ENCODE measurements around the gene FOXC1. TPM values are rescaled to one million over a fixed set of nuclear protein-coding genes. Genes with fewer than 3 reads are reported as not detected.
A peak's percentile ranks its signal among the peaks of the same experiment; 100 is the strongest.

The FOXC1 gene
- total and polyA plus RNA-seq, 2 experiments from 2014 or later, result 3.3 to 11.1 TPM

- peaks cover 46% of the 10 kb centered on the region for H3K27me3 ChIP-seq (replicated peaks; ENCODE audit: insufficient read depth)
- no peak for TF ChIP-seq EZH2phosphoT487 (IDR thresholded peaks at IDR 0.05; ENCODE audit: insufficient read depth, low read depth)
- TF ChIP-seq EZH2 (IDR thresholded peaks at IDR 0.05; ENCODE audit: insufficient read depth, poor library complexity, severe bottlenecking), result no peak
Measured at GRCh38 chr6:1602049-1602713, 7.5 kb upstream of the FOXC1 start.

GRCh38 chr6:1603708-1604107, 6.0 kb upstream of the FOXC1 start:
- Histone ChIP-seq H3K9me2 (ENCODE audit: insufficient read depth) (no peaks in the 10 kb centered on the region), H3K4me1 (ENCODE audit: insufficient read depth) (no peaks in the 10 kb centered on the region), H4K20me1 (ENCODE audit: insufficient read depth) (no peaks in the 10 kb centered on the region), H3K36me3 (ENCODE audit: low read depth) (no peaks in the 10 kb centered on the region), H3F3A (ENCODE audit: insufficient read depth) (no peaks in the 10 kb centered on the region), H3K27me3 (replicated peaks; ENCODE audit: insufficient read depth) (peaks cover 61% of the 10 kb centered on the region), H3K9me3 (ENCODE audit: low read depth) (no peaks in the 10 kb centered on the region), H3K79me2 (ENCODE audit: insufficient read depth) (no peaks in the 10 kb centered on the region), H2AFZ (peak overlapping the region; percentile 70; the same call in 1 of the 2 replicates), H3K4me2 (ENCODE audit: unreplicated experiment) (peak overlapping the region; percentile 71), H3K27ac (no peak overlapping the region), H3K9ac (no peak overlapping the region), H3K4me3 (no peak overlapping the region)
- TF ChIP-seq EZH2 (IDR thresholded peaks at IDR 0.05; ENCODE audit: insufficient read depth, poor library complexity, severe bottlenecking) (no peak), EZH2phosphoT487 (IDR thresholded peaks at IDR 0.05; ENCODE audit: insufficient read depth, low read depth) (no peak)
- DNase-seq, result no peak
- in situ Hi-C loops (cut with MboI), result loop anchor here (10.0 kb wide), 1 partner anchor 501 kb away; no protein-coding TSS in a partner anchor
- 85 to 88% methylated on average over 15 of the region's 15 CpGs for WGBS, 2 experiments (ENCODE audit: low coverage in 1 of 2, low lambda C conversion rate in 2 of 2, missing lambda C conversion rate in 2 of 2)

More at GRCh38 chr6:1602049-1602713, 7.5 kb upstream of the FOXC1 start:
- H3K9me2 ChIP-seq (ENCODE audit: insufficient read depth), result no peaks in the 10 kb centered on the region
- DNase-seq, result no peak
- H3K4me2 ChIP-seq (ENCODE audit: unreplicated experiment), result no peak overlapping the region
- in situ Hi-C loops (cut with MboI), result loop anchor here (10.0 kb wide), 1 partner anchor 503 kb away; no protein-coding TSS in a partner anchor
- H3K27ac ChIP-seq, result no peak overlapping the region
- WGBS, 2 experiments (ENCODE audit: low coverage in 1 of 2, low lambda C conversion rate in 2 of 2, missing lambda C conversion rate in 2 of 2), result 89 to 91% methylated on average over 10 of the region's 10 CpGs
- H3K9me3 ChIP-seq (ENCODE audit: low read depth), result no peaks in the 10 kb centered on the region
- no peaks in the 10 kb centered on the region for H3F3A ChIP-seq (ENCODE audit: insufficient read depth)
- H3K9ac ChIP-seq, result no peak overlapping the region
- H3K79me2 ChIP-seq (ENCODE audit: insufficient read depth), result no peaks in the 10 kb centered on the region
- no peak overlapping the region for H2AFZ ChIP-seq
- H3K36me3 ChIP-seq (ENCODE audit: low read depth), result no peaks in the 10 kb centered on the region
- H4K20me1 ChIP-seq (ENCODE audit: insufficient read depth), result no peaks in the 10 kb centered on the region
- H3K4me3 ChIP-seq, result no peak overlapping the region
- peaks cover 3% of the 10 kb centered on the region; the same call in 1 of the 2 replicates for H3K4me1 ChIP-seq (ENCODE audit: insufficient read depth)

- no peaks in the 10 kb centered on the region for H3K36me3 ChIP-seq (ENCODE audit: low read depth)
- TF ChIP-seq EZH2 (IDR thresholded peaks at IDR 0.05; ENCODE audit: insufficient read depth, poor library complexity, severe bottlenecking) (no peak), EZH2phosphoT487 (IDR thresholded peaks at IDR 0.05; ENCODE audit: insufficient read depth, low read depth) (no peak)
- H3K4me2 ChIP-seq (ENCODE audit: unreplicated experiment), result peak overlapping the region; percentile 71
- H2AFZ ChIP-seq, result peak overlapping the region; percentile 70
- H3F3A ChIP-seq (ENCODE audit: insufficient read depth), result no peaks in the 10 kb centered on the region
- H3K27ac ChIP-seq, result no peak overlapping the region
- H3K79me2 ChIP-seq (ENCODE audit: insufficient read depth), result no peaks in the 10 kb centered on the region
- H3K9me2 ChIP-seq (ENCODE audit: insufficient read depth), result no peaks in the 10 kb centered on the region
- peak overlapping the region; percentile 62 for H3K4me3 ChIP-seq
- no peaks in the 10 kb centered on the region for H4K20me1 ChIP-seq (ENCODE audit: insufficient read depth)
- in situ Hi-C loops (cut with MboI), result loop anchor here (10.0 kb wide), 1 partner anchor 500 kb away; no protein-coding TSS in a partner anchor
- peaks cover 65% of the 10 kb centered on the region for H3K27me3 ChIP-seq (replicated peaks; ENCODE audit: insufficient read depth)
- DNase-seq, result peak; percentile 80
- no peak overlapping the region for H3K9ac ChIP-seq
- H3K9me3 ChIP-seq (ENCODE audit: low read depth), result no peaks in the 10 kb centered on the region
- 4% methylated on average over 52 to 64 of the region's 85 CpGs for WGBS, 2 experiments (ENCODE audit: low coverage in 1 of 2, low lambda C conversion rate in 2 of 2, missing lambda C conversion rate in 2 of 2)
- H3K4me1 ChIP-seq (ENCODE audit: insufficient read depth), result no peaks in the 10 kb centered on the region
Measured at GRCh38 chr6:1604158-1605003, 5.3 kb upstream of the FOXC1 start.
